Activated T-helper 1 cell treated with Interleukin-2 at 50 U/mL for 16 hours (primary cell): ENCODE data around the gene MPP1.
"Not testable (repeated sequence)": the region's sequence is repeated elsewhere in the genome, so short reads cannot be mapped to it uniquely, and the experiment has no call there.

Experiments used
- DNase-seq: peaks from one replicate; pipeline ENCODE4 v3.0.0-alpha.2; 2020; ENCODE audit warnings: low read depth

MPP1 gene

DNA sequence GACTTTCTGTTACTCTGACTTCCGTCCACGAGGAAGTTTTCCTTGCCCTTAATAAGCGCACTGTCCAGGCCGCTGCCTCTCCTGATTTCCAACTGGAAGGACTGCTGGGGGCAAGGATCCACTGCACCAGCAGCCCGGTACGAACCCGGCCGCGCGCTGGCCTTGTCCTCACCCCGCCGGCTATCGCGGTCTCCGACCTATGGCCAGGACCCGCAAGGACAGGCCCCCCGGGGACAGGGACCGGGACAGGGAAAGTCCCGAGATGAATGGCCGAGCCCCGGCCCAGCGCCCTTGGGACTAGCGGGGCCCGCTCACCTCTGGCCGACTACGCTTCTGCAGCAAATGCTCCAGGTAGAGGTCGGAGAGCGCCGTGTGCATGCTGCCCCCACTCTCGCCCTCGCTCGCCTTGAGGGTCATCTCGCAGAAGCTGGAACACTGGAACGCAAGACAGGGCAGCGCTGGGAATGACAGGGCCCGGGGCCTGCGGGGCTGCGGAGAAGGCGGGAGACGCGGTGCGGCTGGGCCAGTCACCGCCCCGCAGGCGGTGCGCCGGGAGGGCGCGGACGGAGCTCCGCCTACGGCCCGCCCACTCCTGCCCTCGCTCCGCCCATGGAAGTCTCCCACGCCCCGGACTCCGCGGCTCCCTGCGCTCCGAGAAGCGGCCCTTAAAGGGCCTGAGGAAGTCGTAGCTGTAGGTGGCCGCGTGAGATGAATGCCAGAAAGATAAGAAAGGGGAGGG is at the start of gene MPP1:
Gene MPP1, minus strand, starts transcription at position 529 of the 739 bp plus-strand sequence. Its CDS starts 112 bp downstream, at position 417.
- DNase-seq, result peak; percentile 67

- DNase-seq, result no peak
Observed at GRCh38 chrX:154850957-154851611, 45.8 kb upstream of the MPP1 start.

DNA sequence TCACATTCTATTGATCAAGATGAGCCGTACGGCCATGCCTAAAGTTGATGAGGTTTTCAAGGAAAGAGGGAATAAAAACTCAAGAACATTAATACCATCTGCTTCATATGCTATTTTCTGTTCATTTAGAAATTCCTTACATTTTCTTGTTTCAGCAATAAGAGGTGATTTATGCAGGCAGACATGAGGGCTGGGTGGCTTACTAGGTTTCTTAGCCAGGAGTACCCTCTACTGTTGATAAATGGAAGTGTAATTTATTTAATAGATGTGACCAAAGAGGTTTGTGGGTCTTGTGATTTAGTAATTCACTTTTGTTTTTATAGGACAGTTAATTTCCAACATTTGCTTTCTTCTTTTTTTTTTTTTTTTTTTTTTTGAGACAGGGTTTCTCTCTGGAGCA is 35.6 kb upstream of the MPP1 start:
- no peak for DNase-seq

- no peak for DNase-seq
Observed at GRCh38 chrX:154836163-154836562, 30.9 kb upstream of the MPP1 start.

DNA sequence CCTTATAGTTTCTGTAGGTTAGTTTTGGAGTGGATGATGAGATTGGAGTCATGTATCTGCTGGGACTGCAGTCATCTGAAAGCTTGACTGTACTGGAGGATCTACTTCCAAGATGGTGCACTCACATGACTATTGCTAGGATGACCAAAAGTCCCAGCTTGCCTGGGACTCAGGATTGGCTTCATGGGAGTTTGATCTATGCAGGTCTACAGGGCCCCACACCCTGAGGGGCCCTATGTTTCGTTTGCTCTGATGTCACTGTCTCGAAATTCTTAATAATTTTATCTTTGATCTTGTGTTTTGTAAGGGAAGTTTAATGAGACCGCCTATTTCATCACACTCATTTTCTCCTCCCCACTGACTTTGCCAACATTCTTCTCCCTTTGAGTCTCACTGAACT is 29.3 kb upstream of the MPP1 start, which contains the start of gene SMIM9:
Gene SMIM9, minus strand, starts transcription at position 101 of the 400 bp plus-strand sequence. CDS start 3,806 bp downstream, outside the sequence.
- DNase-seq, result no peak

DNA sequence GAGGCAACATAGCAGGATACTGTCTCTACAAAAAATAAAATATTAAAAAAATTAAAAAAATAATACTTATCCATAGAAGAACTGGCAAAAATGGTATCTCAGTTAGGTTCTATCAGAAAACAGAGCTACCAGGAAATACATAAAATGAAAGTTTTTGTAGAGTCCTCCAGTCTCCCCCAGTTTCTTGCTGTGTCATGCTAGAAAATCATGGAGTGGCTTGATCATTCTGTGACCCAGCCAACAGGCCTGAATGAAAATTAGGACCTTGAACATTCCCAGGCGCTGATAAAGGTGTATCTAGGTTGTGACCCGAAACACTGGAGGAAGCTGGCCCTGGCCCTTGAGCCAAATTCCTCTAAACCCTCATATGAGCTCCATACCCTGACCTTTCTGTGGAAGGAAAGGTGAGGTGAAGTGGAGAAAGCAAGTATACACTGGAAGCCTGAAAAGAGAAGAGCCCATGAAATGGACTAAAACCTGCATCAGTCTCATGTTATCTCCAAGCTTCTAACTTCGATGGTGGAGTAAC is 28.5 kb upstream of the MPP1 start:
- DNase-seq, result no peak

GRCh38 chrX:154829926-154830442 is 24.7 kb upstream of the MPP1 start:
- DNase-seq, result no peak

GRCh38 chrX:154829134-154829533 is 23.8 kb upstream of the MPP1 start:
- DNase-seq, result no peak

GRCh38 chrX:154828016-154828408 is 22.7 kb upstream of the MPP1 start:
- no peak for DNase-seq

- no peak for DNase-seq
Observed at GRCh38 chrX:154827194-154828015, 22.1 kb upstream of the MPP1 start.

- DNase-seq, result not testable (repeated sequence)
Observed at GRCh38 chrX:154825586-154825985, 20.3 kb upstream of the MPP1 start.

DNA sequence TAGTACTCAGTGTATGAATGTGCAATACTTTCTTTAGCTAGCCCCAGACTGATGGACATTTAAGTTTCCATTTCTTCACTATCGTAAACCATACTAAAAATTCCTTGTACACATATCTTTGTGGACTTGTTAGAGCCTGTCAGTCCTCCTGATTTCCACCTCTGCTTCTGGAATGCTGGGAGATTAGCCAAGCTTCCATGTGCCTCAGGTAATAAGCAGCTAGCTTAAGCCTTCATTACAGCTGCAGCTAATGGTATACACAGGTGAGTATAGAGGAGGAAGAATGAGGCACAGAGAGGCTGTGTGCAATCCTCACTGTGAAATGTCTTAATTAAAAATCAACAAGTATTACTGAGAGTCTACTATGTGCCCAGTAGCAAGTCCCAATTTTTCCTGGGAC is 19.4 kb upstream of the MPP1 start:
- DNase-seq, result no peak

GRCh38 chrX:154822029-154822428 is 16.7 kb upstream of the MPP1 start:
- DNase-seq, result no peak

DNA sequence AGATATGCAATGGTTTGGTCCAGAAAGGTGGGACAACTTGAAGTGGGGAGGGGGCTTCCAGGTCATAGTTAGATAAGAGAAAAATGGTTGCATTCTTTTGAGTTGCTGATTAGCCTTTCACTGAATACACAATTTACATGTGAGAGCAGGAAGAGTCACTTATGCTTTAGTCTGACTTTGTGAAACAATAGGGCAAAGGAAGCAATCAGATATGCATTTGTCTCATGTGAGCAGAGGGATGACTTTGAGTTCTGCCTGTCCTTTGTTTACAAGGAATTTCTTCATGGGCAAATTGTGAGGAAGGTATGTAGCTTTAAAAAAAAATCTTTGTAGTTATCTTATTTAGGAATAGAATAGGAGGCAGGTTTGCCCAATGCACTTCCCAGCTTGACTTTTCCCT is 16.2 kb upstream of the MPP1 start:
- no peak for DNase-seq

DNA sequence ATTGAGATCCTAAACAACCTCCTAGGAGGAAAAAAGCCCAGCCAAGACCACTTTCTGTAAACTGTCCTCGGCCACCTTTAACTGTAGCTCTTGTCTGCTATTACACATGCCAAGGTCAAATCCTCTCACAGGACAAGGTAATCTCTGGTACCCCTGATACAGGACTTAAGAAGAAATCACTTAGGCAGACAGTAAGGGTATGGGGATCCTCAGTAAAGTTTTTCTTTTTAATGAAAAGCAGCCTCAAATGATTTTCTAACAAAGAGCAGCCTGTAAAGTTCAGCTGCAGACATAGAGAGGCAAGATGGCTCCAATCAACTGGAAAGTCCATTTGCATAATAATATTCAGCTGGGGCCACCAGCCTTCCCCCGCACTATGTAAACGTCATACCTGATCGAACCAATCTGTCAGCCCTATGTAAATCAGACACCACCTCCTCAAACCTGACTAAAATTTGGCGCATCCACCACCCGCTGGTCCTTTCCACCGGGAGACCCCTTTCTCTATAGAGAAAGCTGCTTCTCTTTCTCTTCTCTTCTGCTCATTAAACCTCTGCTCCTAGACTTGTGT is 14.6 kb upstream of the MPP1 start:
- no peak for DNase-seq

DNA sequence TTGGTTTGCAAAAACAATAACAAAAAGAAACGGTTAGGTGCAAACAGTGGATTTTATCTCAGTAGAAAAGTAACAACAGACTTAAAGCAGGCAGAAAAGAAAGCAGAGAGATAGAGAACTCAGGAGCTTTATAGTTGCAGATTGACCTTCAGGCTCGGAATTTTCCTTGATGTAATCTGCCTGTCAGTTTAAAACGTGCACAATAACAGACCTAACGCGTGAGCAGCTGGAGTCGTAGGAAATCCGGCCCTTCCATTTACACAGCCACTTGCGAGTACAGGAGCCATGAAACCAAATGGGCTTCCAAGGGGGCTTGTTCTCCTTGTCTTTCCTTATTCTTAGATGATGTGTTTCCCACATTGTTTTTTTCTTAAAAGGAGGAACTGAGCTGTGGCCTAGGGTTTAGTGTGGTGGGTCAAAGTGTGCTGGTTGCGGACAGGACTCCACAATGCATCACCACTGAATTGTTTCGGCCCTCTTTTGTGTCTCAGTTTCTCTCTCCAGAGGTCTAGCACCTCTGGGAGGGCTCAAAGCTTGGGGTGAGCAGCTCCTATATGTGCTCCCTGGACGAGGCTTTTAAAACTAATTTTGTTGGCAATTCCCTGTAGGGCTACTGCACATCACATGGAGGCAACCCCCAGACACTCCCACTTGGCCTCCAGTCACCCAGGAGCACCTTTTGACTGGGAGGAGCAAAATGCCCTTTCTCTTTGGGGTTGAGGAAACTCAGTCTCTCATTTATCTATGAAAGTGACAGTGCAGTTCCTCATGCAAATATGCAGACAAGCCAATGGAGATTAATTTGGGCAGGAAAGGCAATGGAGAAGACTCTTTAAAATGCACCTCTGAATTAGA is 13.9 kb upstream of the MPP1 start:
- DNase-seq, result no peak

DNA sequence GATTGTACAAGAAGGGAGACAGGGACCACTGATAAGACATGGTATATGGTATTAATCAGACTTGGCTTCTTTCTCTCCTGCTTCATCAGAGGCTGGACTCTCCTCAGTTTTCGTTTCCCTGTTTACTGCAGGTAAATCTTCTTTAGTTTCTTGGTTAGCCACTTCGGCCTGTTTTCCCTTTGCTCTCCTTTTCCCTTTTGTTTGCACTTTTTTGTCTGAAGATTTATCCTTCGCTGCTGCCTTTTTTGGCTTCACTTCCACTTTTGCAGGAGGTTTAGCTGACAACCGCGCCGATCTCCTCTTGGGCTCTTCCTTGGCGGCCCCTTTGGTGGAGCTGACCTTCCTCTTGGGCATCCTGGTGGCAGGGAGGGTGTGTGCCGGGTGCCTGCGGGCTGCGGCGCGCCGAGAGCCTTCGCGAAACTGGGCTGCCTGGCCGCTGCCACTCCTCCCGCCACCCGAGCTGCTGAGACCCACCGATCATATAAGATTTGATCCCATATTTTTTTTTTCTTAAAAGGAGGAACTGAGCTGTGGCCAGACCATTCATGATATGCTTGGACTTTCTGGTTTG is 11.8 kb upstream of the MPP1 start:
- DNase-seq, result not testable (repeated sequence)

GRCh38 chrX:154816326-154816898 is 11.1 kb upstream of the MPP1 start:
- not testable (repeated sequence) for DNase-seq

- DNase-seq, result no peak
Observed at GRCh38 chrX:154815274-154815818, 10.1 kb upstream of the MPP1 start.

DNA sequence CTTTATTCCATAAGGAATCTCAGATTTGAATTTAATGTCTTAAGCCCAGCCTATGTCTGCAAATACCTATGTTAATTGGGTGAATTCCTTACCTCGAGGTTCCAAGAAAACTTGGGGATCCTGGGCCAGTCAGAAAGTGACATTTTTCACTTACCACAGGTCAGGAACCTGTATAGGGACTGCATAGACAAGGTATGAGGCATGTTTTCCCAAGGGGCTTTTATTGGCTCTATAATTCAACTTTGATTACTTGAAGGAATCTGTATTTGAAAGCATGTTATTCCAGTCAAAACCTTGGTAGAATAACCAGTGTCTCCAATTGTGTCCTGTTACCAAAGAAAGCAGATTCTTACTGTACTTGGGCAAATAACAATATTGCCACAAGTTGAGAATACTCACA is 8.5 kb upstream of the MPP1 start:
- no peak for DNase-seq
